Measurements from ENCODE around the gene RIMBP2. TPM values are rescaled to one million over a fixed set of nuclear protein-coding genes. Genes with fewer than 3 reads are reported as not detected.

Gene RIMBP2
- total RNA-seq, 1 donor from 2014 or later: not detected

GRCh38 chr12:130619385-130620001 lies 96.6 kb downstream of the RIMBP2 start:
- peaks cover 33% of the 10 kb centered on the region for H3K9me3 ChIP-seq (replicated peaks)
- no peak overlapping the region for H3K27ac ChIP-seq (replicated peaks)
- intact Hi-C loops (cut with micrococcal nuclease): no loop called here
- no peaks in the 10 kb centered on the region for H3K36me3 ChIP-seq
- H3K4me3 ChIP-seq: no peak overlapping the region
- DNase-seq: no peak
- TF ChIP-seq CTCF (IDR thresholded peaks at IDR 0.05; ENCODE audit: borderline replicate concordance): no peak
- H3K27me3 ChIP-seq (ENCODE audit: low read depth): peaks cover 27% of the 10 kb centered on the region
- no peaks in the 10 kb centered on the region for H3K4me1 ChIP-seq

- Histone ChIP-seq H3K4me1 (no peaks in the 10 kb centered on the region), H3K4me3 (no peak overlapping the region), H3K27me3 (ENCODE audit: low read depth) (peaks cover 34% of the 10 kb centered on the region), H3K27ac (replicated peaks) (no peak overlapping the region), H3K9me3 (replicated peaks) (peaks cover 12% of the 10 kb centered on the region), H3K36me3 (no peaks in the 10 kb centered on the region)
- TF ChIP-seq CTCF (IDR thresholded peaks at IDR 0.05; ENCODE audit: borderline replicate concordance): no peak
- no peak for DNase-seq
- intact Hi-C loops (cut with micrococcal nuclease): no loop called here
Measured at GRCh38 chr12:130617219-130617618, 98.9 kb downstream of the RIMBP2 start.

- no peak for TF ChIP-seq CTCF (IDR thresholded peaks at IDR 0.05; ENCODE audit: borderline replicate concordance)
- H3K27ac ChIP-seq (replicated peaks): no peak overlapping the region
- no peak for DNase-seq
- H3K4me1 ChIP-seq: no peaks in the 10 kb centered on the region
- H3K27me3 ChIP-seq (ENCODE audit: low read depth): peaks cover 47% of the 10 kb centered on the region
- H3K9me3 ChIP-seq (replicated peaks): peaks cover 4% of the 10 kb centered on the region
- H3K36me3 ChIP-seq: no peaks in the 10 kb centered on the region
- intact Hi-C loops (cut with micrococcal nuclease): no loop called here
- no peak overlapping the region for H3K4me3 ChIP-seq
Measured at GRCh38 chr12:130615861-130616345, 100.2 kb downstream of the RIMBP2 start.

- H3K9me3 ChIP-seq (replicated peaks): no peaks in the 10 kb centered on the region
- H3K4me3 ChIP-seq: no peak overlapping the region
- intact Hi-C loops (cut with micrococcal nuclease): no loop called here
- DNase-seq: no peak
- TF ChIP-seq CTCF (IDR thresholded peaks at IDR 0.05; ENCODE audit: borderline replicate concordance): no peak
- H3K4me1 ChIP-seq: no peaks in the 10 kb centered on the region
- H3K27ac ChIP-seq (replicated peaks): no peak overlapping the region
- H3K27me3 ChIP-seq (ENCODE audit: low read depth): peaks cover 48% of the 10 kb centered on the region
- H3K36me3 ChIP-seq: no peaks in the 10 kb centered on the region
Measured at GRCh38 chr12:130614530-130614905, 101.6 kb downstream of the RIMBP2 start.

- no peak overlapping the region for H3K4me3 ChIP-seq
- H3K27me3 ChIP-seq (ENCODE audit: low read depth): peaks cover 53% of the 10 kb centered on the region
- H3K27ac ChIP-seq (replicated peaks): no peak overlapping the region
- no peak for DNase-seq
- no peaks in the 10 kb centered on the region for H3K36me3 ChIP-seq
- TF ChIP-seq CTCF (IDR thresholded peaks at IDR 0.05; ENCODE audit: borderline replicate concordance): no peak
- intact Hi-C loops (cut with micrococcal nuclease): no loop called here
- H3K4me1 ChIP-seq: no peaks in the 10 kb centered on the region
- no peaks in the 10 kb centered on the region for H3K9me3 ChIP-seq (replicated peaks)
Measured at GRCh38 chr12:130613831-130614529, 102.1 kb downstream of the RIMBP2 start.

Measured in left ventricle myocardium inferior (tissue), 1 donor.